ENCODE results near the gene FBRSL1.
"Not testable (repeated sequence)": the region's sequence is repeated elsewhere in the genome, so short reads cannot be mapped to it uniquely, and the experiment has no call there.

The FBRSL1 gene

DNA sequence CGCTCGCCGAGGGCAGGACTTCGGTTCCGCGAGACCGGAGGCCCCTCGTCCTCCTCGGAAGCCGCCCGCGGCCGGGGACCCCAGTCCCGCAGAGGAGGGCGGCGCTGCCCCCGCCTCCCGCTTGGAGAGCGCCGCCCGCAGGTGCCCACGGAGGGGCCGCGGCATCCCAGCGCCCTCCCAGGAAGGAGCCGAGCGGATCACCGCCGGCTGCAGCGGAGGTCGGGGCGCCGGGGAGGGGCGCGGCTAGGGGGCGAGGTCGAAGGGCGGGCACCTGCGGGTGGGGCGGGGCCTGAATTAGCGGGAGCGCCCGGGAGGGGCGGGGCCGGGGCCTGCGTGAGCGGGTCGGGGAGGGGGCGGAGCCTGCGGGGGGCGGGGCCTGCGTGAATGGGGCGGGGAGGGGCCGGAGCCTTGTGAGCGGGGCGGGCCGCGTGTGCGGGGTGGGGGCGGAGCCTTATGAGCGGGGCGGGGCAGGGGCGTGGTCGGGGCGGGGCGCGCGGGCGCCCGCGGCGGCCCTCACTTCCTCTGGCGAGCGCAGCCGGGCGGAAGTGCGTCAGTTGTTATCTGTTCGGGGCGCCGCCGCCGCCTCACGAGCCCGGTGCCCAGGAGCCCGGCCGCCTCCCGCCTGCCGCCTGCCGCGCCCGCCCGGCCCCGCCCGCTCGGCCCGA, at the start of gene FBRSL1:
Gene FBRSL1 (plus strand): TSS at position 550 of the 665 bp plus-strand sequence.
- DNase-seq = peak; percentile 97

GRCh38 chr12:132440420-132440819, 49.5 kb upstream of the FBRSL1 start:
- not testable (repeated sequence) for DNase-seq

DNA sequence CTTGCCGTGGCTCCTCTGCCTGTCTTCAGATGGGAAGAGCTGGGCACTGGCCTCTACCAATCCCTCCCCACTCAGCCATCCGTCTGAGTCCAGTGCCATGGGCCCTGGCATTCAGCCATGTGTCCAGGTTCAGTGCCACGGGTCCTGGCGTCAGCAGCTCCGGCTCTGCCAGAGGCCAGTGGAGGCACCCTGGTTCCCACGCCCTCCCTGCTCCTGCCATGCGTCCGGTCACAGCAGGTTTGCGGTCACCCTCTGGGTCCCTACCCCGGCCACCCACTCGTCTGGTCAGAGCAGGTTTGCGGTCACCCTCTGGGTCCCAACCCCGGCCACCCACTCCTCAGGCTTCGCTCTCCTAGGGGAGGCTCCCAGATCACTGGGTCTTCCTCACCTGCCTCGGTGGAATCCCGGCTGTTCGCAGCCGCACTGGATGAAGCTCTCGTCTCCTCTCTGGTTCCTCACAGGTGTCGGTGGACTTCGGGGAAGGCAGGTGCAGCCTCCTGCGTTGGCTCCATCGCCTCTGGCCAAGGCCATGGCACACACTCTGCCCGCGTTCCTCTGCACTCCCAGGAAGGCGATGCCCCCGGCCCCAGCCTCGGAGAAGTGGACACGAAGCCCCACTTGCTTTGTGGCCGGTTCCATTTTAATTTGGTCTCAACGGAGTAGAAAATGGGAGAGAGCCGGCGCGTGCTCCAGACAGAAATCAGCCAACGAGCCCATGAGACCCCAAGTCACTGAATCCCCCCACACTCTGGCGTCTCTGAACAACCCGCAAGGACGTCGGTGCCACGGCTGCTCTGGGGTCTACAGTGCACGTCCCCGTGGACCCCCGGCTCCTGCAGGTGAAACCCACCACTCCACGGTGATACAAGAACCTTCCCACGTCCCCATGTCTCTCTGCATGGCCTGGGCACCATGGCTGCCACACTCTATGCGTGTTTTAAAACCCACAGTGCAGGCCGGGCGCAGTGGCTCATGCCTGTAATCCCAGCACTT, 47.8 kb upstream of the FBRSL1 start:
- no peak for DNase-seq

DNA sequence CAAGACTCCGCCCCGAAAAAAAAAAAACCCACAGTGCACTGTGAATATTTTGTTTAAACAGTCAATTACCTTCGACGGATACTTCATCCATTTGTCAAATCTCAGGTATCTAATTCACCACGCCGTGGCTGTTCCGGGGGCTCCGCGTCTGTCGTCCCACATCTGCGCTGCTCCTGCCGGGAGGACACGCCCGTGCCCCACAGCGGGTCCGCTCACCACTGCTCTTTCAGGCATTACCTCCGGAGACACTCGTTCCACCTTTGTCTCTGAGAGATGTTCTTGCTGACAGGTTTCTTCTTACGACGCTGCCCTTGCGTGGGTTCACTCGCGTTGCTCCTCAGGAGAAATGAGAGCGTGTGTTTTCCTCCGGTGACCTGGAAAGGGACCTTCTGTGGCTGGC, 46.9 kb upstream of the FBRSL1 start:
- DNase-seq = no peak

- DNase-seq = no peak
Observed at GRCh38 chr12:132444283-132444682, 45.7 kb upstream of the FBRSL1 start.

- peak; percentile 91 for DNase-seq
Observed at GRCh38 chr12:132444957-132445883, 44.7 kb upstream of the FBRSL1 start.

- DNase-seq = peak; percentile 76
Observed at GRCh38 chr12:132445884-132446632, 43.9 kb upstream of the FBRSL1 start.

DNA sequence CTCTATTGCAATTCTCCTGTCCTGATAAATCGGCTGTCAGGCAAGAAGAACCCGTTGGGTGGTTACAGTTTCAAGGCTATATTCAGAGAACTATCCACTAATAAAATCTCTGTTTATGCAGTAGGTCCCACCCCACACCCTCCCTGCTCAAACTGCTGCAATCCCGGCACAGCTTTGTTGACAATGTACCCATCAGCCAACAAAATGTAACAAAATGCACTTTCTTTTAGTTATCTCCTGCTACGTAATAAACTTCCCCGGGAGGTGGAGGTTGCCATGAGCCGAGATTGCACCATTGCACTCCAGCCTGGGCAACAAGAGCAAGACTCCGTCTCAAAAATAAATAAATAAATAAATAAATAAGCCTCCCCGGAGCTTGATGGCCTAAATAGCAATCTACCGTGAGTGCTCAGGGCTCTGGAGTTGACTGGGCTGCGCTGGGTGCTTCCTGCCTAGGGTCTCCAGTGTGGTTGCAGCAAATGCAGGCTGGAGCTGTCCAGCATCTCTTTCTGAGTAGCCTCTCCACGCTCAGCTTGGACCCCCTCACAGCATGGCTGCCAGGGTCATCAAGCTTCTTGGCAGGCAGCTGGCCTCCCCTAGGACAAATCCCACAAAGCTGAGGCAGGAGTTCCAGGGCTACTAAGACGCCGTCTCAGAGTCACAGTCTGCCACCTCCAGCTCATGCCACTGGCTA, 43.2 kb upstream of the FBRSL1 start:
- no peak for DNase-seq

GRCh38 chr12:132447327-132447720, 42.6 kb upstream of the FBRSL1 start:
- DNase-seq = no peak

- peak; percentile 36 for DNase-seq
Observed at GRCh38 chr12:132447731-132448462, 42.1 kb upstream of the FBRSL1 start.

DNA sequence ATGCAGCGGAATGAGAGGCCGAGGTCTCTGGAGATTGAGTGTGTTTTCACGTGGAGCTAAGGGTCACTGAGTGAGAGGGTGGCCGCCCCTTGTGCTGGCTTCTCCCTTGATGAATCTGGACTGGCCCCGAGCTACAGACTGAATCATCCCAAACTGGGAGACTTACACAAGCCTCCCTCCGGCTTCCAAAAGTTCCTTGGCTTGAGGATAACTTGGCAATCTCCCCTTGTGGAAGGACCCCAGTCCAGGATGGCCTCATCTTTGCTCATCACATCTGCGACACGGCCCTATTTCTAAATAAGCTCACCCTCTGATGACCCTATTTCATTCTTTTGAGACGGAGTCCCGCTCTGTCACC, 41.5 kb upstream of the FBRSL1 start:
- no peak for DNase-seq

DNA sequence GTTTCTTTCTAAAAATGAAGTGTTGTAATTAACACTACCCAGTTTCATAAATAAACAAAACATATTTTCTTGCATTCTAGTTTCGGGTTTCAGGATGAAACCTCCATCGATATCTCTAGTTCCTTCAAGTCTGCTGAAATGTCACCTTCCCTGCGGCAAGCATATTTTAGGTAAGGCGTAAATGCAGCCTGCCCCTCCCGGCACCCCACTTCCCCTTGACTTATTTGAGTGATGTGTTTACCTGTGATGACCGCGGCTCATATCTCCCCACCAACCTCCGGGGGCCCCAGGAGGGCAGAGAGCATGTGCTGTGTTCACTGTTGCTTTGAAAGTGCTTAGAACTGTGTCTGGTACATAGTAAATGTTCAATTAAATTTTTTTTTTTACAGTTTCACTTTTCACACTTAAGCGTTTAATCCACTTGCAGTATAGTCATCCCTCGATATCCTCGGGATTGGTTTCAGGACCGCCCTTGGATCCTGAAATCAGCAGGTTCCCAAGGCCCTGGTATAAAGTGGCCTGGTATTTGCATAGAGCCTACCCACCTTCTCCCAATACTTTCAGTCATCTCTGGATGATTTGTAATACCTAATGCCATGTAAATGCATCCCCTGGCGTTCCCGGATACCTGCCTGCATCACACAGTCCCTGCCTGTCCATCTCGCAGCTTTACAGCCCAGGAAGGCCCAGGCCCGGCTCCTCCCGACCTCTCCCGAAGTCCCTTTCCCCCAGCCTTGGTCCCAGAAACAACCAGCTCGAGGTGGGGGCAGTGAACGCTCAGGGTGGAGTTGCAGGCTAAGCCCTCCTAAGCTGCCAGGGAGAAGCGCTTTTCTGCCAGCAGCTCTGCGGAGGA, 40.2 kb upstream of the FBRSL1 start:
- no peak for DNase-seq

GRCh38 chr12:132450418-132451171, 39.4 kb upstream of the FBRSL1 start:
- DNase-seq = no peak

- no peak for DNase-seq
Observed at GRCh38 chr12:132451172-132451835, 38.6 kb upstream of the FBRSL1 start.

DNA sequence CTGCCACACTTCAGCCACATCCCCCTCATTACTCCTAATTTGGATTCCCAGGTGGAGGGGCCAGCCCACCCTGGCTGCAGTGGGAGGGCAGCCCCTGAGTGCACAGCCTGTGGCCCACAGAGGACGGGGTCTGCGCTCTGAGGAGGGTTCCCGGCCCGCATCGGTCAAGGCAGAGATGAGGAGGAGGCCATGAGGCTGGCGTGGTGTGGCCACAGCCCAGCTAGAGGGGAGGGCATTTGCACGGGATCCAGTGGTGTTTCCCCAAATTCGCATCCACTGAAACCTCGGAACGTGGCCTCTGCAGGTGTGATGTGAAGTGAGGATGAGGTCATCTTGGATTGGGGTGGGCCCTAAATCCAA, 38.1 kb upstream of the FBRSL1 start:
- no peak for DNase-seq

- no peak for DNase-seq
Observed at GRCh38 chr12:132452596-132453350, 37.2 kb upstream of the FBRSL1 start.

- DNase-seq = no peak
Observed at GRCh38 chr12:132453361-132454192, 36.4 kb upstream of the FBRSL1 start.
